ENCODE data around the gene FAM234A.
"Not testable (repeated sequence)": the region's sequence is repeated elsewhere in the genome, so short reads cannot be mapped to it uniquely, and the experiment has no call there.

The FAM234A gene

DNA sequence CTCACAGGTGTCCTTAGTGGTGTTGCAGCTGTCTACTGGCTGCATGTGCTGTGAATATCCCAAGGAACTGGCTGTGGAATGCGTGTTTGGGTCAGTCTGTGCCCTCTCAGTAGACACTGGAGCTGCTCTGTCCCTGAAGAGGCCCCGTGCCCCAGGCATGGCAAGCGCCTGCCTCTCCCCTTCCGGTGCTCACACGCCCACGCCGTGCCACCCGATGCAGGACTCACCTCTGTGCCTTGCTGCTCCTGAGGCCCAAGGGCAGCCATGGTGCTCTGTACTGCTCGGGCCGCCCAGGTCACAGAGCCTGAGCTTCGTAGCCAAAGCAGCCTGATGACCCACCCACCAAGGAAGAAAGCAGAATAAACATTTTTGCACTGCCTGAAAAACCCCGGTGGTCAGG is 31.1 kb downstream of the FAM234A start:
- DNase-seq (ENCODE audit: low read depth, low spot score), result no peak

DNA sequence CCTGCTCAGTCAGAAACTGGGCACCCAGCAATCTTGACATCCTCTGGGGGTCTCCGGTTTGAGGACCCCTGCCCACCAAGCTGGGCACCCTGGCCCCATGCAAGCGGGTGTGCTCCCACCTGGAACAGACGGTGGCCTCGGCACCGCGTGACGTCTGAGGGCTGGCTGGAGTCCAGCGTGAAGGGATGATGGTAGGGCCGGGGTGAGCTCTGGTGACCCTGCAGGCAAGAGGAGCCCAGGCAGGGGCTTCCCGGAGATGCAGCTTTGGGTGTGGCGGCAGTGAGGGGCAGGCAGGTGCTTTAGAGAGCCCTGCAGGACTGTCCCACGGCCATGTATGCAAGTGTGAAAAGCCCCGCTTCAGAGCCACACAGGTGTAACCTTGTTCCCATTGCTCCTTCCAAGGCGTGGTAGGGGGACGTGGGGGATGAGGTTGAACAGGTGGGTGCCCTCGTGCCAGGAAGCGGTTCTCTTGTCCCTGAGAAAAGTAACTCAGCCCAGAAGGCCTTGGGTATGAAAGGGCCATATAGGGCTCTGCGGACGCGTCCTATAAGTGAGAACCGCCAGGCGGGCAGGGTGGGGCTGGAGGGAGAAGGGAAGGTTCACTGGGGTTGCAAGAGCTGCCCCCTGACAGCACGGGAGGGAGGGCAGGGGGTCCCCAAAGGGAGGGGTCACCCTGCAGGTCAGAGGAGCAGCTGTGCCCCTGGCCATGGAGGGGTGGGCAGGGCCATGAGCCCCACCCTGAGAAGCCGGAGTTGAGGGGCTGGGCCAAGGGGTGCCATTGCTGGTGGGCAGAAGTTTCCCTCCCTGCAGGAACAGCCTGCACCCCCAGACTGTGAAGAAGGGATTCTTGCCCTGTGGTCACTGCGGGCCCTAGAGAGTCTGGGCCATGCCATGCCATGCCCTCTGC is 31.9 kb downstream of the FAM234A start:
- no peak for DNase-seq (ENCODE audit: low read depth, low spot score)

DNA sequence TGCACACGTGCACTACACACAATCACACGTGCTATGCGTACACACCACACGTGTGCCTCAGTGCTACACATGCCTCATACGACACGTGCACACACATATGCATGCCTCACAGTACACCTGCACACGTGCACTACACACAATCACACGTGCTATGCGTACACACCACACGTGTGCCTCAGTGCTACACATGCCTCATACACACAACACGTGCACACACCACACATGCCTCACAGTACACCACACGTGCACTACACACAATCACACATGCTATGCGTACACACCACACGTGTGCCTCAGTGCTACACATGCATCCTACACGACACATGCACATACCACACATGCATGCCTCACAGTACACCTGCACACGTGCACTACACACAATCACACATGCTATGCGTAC is 32.9 kb downstream of the FAM234A start:
- not testable (repeated sequence) for DNase-seq (ENCODE audit: low read depth, low spot score)

DNA sequence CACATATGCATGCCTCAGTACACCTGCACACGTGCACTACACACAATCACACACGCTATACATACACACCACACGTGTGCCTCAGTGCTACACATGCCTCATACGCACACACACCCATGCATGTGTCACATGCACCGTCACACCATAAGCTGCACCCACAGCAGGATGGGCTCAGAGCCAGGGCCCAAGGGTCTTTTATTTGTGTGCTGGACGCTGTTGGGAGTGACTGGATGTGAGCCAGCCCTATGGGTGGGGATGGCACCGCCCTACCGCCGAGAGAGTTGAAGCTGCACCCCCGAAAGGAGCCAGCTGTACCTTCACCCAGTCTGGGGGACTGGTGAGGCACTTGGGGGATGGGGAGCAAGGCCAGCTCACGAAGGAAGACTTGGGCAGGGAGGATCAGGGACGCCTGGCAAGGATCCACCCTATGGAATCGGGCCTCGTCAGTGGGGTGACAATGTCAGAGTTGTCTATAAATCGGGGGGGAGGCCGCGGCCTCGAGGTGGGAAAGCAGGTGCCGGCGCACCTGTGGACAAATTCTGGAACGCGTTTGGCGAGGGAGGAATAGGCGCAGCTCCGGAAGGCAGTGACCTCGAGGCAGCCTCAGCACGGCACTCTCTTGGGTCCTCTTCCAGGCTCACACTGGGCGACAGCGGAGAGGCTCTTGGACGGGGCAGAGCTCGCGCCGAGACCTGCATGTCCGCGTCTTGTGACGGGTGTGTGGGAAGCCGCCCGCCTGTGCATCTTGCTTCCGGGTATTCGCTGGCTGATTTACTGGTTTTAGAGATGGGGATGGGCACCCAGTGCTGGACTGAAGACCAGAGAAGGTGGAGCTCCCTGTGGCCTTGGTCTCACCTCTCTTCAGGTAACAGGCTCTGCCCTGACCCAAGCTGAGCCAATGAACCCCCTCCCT is 33.8 kb downstream of the FAM234A start:
- DNase-seq (ENCODE audit: low read depth, low spot score), result no peak

DNA sequence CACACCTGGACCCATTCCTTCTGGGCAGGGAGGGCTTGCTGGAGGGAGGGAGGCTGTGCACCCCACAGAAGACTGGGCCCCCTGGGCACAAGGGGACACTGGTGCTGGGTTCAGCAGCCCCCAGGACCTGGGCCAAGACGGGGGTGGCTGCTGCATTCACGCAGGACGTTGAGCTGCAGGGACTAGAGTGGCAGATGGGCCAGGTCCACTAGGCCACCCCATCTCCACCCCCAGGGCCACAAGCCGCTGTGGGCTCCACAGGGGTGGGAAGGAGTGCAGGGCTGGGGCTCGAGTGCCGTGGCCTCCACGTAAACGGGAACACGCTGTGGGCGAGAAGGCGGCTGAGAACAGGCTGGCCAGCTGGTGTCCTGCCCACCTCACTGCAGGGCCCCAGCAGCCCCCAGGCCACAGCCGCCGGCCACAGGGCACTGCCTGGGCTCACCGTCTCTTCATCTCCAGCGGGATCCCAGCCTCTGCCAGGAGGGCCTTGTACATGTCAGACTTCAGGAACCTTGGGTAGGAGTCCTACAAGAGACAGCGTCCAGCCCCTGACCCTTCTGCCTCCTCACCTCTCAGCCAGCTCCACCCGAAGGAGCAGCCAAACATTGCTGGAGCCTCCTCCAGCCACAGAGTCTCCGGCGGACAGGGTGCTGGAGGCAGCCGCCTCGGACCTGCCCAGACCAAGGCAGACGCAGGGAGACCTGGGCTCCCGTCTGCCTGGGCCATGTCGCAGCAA is 34.6 kb downstream of the FAM234A start:
- no peak for DNase-seq (ENCODE audit: low read depth, low spot score)

DNA sequence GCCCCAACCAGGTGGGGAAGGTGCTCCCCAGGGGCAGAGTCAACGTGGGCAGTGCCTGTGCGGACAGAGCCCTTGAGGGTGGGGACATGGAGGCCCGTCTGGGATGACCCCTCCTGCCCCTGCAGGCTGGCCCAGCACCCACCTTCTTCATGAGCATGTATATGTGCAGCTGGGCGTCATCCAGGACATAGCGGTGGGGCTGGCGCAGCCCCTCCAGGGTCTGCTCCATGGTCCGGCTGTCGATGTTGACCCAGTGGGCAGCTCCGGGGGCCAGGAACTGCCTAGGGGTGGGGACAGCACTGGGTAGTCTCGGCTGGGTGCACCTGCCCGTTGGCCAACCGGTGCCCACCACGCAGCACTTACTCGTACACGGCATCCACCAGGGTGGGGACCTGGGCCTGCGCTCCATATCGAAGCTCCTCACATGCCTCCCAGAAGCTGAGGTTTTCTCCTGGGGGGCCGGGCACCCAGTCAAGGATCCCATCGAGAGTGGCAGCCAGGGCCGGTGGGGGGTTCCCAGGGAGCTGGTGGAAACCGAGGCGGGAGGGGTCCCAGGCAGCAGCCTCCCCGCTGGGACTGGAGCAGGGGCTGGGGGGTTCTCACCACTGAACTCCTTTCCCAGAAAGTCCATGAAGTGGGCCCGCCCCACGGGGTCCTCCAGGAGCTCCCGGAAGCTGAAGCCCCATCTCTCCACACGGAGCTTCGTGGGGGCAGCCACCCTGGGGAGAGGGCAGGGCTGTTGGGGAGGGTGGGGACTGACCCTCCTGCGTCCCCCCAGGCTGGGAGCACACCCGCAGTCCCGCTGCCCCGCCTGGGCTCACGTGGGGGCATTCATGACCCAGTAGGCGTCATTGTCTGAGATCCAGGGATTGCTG is 36.0 kb downstream of the FAM234A start:
- no peak for DNase-seq (ENCODE audit: low read depth, low spot score)

DNA sequence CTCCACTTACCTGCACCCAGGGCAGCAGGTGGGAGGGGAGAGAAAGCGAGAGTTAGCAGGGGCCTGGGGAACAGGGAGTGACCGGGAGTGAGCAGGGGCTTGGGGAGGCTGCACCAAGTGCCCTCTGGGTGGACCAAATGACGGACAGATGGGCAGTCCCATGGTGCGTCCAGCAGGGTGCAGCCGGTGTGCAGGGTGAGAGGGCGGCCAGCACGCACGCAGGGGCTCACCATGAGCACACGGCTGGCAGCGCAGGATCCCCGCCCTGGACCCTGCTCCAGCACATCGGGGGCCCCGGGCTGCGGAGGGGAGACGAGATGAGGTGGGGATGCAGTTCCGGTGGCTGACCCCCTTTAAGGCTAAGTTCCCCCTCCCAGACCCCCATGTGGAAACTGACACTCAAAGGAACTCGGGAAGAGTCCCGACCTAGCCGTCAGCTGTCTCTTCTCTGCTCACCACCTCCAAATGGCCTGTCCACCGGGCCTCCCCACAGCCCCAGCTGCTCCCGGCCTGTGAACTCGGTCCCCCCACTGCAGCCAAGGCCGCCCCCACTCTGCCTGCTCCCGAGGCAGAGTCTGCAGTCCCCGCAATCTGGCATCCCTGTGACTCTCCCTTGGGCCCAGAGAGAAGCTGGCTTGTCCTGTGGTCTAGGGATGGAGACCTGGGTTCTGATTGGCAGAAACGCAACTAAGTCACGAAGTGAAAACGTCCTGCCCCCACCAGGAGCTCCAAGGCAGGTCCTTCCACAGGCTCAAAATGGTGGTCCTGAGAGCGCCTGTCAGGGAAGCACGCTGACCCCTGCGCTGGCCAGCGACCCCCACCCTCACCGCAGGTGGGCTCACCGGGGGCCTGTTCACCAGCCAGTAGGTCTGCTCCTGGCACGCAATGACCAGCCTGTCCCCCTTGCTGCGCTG is 38.3 kb downstream of the FAM234A start:
- no peak for DNase-seq (ENCODE audit: low read depth, low spot score)

DNA sequence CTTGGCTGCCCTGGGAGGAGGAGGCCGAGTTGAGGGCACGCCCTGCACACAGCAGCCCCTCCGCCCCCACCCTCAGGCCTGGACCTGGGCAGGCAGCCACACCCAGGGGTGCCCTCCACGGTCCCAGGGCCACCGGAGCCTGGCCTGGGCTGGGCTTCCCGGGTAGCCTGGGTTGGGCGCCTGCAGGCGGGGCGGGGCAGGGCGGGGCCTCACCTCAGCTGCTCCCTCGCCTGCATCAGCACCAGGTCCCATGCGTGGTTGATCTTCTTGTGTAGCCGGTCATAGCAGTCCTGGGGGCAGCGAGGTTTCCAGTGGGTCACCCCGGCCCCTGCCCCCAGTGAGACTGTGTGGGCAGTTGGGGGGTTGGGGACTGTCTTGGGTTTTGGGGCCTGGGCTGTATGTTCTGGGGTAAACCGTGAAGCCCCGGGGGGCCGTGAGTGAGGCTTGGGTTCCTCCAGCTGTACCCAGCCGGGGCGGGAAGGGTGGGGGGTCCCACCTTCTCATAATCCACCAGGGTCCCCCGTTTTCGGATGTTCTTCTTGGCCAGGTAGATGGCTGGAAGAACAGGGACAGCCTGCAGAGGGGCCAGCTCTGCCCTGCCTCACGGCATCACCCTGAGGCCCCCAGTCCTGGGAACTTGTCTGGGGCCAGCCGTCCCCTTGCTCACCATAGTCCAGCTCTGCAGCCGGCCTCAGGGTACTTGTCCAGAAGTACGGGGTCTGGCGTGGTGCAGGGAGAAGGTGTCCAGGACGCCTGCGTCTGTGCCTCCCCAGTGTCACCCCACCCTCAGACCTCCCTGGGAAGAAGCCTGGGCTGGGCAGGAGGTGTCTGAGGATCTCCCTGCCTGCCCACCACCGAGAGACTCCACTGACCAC is 39.2 kb downstream of the FAM234A start:
- DNase-seq (ENCODE audit: low read depth, low spot score), result no peak

DNA sequence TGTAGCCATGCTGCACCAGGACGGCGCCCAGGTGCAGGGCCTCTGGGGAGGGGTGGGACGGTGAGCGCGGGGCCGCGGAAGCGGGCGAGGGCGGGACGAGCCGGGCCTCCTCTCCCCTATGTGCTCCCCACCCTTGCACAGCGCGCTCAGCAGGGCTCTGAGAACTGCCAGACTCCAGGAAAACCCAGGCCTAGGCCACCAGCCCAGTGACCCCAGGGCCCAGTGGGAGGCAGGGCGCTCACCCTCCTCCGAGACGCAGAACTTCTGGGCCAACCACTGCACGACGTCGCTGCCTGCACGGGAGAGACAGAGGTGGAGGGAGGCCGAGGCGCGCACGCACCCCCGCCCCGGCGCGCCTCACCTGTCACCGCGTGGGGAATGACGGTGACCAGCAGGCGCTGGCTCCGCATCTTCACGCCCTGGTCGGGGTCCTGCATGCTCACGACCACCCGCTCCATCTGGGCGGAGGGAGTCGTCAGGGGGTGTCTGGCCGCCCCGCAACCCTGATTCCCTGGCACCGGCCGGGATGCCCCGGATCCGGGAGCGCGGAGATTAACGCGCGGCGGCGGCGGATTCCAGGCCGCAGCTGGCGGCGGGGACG is 40.5 kb downstream of the FAM234A start:
- no peak for DNase-seq (ENCODE audit: low read depth, low spot score)

DNA sequence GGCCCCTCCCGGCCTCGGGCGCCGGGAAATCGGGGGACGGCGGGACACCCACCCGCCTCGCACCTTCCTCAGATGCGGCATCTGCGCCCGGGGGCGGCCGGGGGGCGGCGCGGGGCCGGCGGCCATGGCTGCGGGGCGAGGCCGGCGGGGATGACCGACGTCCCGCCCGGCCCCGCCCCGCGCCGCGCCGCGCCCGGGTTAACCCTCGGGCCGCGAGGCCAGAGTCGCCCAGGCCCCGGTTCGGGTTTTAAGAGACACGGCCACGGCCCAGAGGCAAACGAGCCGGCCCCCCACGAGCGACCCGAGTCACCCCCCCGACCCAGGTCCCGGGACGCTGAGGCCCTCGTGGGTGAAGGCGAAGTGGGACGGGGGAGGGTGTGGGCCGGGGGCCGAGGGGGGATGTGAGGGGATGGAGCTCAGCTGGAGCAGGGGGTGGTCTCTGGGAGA is 41.2 kb downstream of the FAM234A start, which contains the start of gene RGS11:
Gene RGS11 (minus strand): TSS at position 159 of the 447 bp plus-strand sequence. CDS start 33 bp downstream, at position 126.
- no peak for DNase-seq (ENCODE audit: low read depth, low spot score)

DNA sequence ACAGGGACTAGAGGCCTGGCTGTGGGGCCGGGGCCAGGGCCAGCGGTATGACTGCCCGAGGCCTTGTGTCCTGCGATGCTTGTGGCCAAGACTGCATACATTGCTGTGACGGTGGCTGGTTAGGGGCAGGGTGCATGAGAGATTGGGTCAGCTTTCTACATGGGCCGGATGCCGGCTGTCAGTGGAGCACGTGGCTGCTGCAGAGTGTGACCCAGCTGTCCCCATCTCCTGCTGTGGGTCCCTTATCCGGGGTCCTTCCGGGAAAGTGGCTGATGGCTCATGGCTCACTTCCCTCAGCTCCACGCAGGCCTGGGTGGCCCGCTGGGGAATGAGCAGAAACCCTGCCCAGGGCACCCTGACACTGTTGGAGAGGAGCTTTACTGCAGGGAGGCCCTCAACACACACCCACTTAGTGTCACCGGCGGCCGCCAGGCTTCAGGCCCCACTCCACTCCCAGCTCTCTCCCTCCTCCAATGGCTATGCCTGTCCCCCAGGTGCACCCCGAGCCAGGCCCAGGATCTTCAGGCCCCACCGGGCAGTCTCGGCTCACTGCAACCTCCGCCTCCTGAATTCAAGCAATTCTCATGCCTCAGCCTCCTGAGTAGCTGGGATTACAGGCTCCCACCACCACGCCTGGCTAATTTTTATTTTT is 41.9 kb downstream of the FAM234A start:
- DNase-seq (ENCODE audit: low read depth, low spot score), result no peak

DNA sequence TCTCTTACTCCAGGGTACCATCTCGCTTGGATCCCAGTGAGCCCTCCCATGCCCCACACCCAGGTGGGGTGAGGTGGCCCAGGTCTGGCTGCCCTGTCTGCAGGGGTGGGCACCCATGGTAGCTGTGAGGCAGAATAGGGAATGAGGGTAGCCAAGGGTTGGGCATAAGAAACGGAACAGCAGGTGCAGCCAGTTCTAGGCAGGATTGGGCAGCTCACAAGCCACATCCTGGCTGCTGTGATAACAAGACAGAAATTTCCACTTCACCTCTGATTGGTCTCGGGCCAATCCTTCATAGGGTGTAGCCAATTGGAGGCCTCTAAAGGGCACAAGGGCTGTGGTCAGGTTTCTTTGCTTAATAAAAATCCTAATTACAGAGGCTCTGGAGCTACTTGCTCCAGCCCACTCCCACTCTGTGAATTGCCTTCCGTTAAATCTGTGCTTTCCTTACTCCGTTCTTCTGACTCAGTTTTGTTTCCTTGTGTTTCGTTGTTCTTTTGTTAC is 44.3 kb downstream of the FAM234A start:
- no peak for DNase-seq (ENCODE audit: low read depth, low spot score)

DNA sequence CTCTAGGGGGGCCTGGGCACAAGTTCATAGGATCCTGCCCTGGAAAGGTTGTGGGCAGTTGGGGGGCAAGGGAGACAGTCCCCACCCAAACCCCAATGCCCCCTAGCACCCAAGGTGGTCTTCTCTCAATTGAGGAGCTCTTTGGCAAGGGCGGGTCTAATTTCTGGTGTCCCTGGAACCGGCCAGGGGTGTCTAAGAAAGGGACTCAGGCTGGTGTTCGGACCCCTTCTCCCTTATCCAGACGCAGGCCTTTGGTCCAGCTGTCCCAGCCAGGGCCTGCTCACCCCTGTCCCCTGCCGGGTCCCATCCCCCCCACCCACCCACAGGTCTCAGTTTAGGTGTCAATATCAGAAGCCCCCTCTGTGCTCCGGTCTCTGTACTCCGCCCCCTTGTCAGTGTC is 44.9 kb downstream of the FAM234A start:
- DNase-seq (ENCODE audit: low read depth, low spot score), result no peak

DNA sequence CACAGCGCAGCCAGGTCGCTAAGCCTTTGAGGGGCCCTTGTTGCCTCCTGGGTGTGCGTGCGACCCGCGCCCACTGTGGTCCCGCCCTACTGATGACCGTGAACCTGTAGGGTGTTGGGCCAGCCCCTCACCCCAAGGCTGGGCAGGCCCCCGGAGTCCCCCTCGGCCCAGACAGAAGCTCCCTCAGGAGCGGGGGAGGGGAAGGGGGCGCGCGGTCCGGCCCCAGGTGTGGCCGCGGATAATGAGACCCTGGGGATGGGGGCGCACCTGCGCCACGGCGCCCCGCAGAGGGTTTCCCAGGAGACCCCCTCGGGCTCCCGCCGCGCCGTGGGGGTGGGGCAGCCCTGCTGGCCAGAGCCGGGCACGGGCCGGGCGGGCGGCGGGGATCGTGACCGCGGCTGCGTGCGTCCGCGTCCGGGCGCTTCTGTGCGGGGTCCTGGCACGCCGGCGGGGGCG is 45.4 kb downstream of the FAM234A start:
- no peak for DNase-seq (ENCODE audit: low read depth, low spot score)

DNA sequence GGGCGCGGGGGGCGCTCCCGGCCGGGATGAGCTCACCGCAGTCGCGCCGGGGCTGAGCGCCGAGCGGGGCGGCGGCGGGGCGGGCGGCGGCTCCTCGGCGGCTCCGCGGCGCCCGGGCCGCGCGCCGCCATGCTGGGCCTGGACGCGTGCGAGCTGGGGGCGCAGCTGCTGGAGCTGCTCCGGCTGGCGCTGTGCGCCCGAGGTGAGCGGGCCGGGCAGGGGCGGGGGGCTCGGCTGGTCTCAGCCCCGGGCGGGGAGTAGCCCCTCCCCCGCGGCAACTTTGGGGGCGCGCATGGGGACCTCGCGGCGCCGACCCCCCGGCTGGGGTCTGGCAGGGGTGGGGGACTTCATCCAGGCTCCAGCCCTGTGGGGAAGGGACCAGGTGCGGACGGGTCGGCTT is 45.9 kb downstream of the FAM234A start, which contains the start of gene ARHGDIG:
Gene ARHGDIG (plus strand): TSS at position 40 of the 400 bp plus-strand sequence. CDS start 90 bp downstream, at position 130.
- no peak for DNase-seq (ENCODE audit: low read depth, low spot score)

DNA sequence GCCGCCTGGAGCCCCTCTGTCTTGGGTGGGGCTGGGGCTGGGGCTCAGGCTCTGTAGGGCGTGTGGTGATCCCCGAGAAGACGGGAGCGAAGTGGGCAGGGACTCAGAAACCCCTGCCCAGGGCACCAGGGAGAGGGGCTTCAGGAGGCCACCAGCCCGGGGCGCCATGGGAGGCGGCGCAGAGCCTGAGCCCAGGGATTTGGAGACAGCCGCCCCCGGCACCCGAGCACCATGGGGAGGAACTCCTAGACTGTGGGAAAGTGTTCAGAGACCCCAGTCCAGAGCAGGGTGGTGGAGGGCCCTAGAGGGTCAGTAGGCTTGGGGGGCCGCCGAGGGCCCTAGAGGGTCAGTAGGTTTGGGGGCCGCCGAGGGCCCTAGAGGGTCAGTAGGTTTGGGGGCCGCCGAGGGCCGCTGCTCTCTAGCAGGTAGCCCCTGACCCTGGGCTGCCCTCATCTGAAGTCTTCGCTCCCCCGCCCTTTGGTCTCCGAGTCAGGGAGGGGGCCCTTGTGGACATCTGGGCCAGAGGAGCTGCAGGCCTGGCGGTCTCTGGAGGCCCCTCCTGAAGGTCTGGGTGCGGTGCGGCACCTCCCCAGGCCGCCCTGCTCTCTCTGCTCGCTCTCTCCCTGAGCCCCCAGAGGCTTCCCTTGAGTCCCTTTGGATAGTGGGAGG is 46.5 kb downstream of the FAM234A start:
- no peak for DNase-seq (ENCODE audit: low read depth, low spot score)

Data from activated naive CD8-positive, alpha-beta T cell treated with anti-CD3 and anti-CD28 coated beads, Interleukin-2, amount 50 U/mL, for 16 hours (primary cell).